Stimulated activated CD8-positive, alpha-beta memory T cell treated with anti-CD3 and anti-CD28 coated beads, Interleukin-7, amount 100 ng/mL, for 4 hours (primary cell): Measurements from ENCODE around the gene ZCCHC3.
"Not testable (repeated sequence)": the region's sequence is repeated elsewhere in the genome, so short reads cannot be mapped to it uniquely, and the experiment has no call there.

Experiments
- DNase-seq, 2 donors: peaks; one replicate each; pipeline ENCODE4 v3.0.0-alpha.2; 2020; ENCODE audit warnings: low read depth in 2 of 2

ZCCHC3 gene

GRCh38 chr20:311609-312008, 14.2 kb downstream of the ZCCHC3 start:
- no peak for DNase-seq

DNA sequence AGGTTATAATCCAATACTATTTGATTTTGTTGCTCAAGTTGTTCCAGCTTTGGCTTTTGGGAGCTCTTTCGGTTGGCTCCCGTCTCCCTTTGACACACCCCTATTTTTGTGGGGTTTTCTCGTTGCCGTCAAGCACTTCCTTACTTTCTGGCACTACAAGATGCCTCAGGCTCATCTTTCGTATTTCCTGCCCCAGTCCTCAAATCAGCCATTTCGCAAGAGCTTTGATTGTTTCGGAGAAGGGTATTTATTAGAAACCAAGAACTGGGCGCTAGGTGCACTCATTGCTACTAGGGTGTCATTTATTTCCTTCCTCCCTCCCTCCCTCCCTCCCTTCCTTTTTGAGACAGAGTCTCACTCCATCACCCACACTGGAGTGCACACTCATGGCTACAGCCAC, 14.7 kb downstream of the ZCCHC3 start:
- no peak for DNase-seq

DNA sequence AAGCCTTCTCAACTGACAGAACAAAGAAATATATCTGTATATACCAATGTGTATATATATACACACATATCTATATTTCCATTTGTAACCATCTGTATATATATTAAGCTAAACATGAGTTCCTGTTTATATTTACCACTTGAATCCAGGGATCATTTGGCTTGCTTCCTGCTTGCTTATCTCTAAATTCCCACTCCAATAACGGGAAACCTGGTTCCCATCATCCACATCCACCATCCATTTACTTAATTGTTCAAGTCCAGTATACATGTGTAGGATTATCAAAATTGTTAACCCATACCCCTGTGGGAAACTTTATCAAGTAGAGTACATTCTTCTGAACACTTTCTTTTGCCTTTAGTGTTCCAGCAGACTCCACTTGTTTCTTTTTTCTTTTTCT, 15.5 kb downstream of the ZCCHC3 start:
- no peak for DNase-seq

DNA sequence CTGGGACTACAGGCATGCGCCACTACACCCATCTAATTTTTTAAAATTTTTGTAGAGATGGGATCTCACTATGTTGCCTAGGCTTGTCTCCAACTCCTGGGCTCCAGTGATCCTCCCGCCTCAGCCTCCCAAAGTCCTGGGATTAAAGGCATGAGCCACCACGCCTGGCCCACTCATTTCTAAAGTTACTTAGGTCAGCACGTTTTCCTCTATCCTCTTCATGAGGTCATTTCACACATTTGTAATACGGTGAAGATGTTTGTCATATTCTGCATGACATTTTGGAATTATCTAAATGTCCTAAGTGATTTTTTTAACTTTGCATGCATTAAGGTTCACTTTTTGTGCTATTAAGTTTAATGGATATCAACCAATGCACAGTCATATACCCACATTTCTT, 16.0 kb downstream of the ZCCHC3 start:
- DNase-seq: no peak

DNA sequence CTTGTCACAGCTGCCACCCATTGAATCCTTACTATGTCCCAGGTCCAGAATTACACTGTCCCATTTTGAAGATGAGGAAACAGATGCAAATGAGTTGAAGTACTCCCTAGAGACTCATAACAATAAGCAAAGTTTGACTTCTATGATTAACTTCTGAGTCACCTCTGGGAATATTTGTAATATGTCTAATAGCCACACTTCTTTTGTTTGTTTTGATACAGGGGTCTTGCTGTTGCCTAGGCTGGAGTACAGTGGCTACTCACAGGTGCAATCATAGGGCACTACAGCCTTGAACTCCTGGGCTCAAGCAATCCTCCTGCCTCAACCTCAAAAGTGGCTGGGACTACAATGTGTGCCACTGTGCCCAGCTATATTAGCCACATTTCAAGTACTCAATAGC, 16.6 kb downstream of the ZCCHC3 start:
- no peak for DNase-seq

GRCh38 chr20:316316-317068, 19.1 kb downstream of the ZCCHC3 start:
- no peak for DNase-seq

GRCh38 chr20:324177-325044, 27.0 kb downstream of the ZCCHC3 start:
- peak; percentile 75 to 90 for DNase-seq

GRCh38 chr20:325045-325888, 27.9 kb downstream of the ZCCHC3 start, which contains the start of gene SOX12:
SOX12 (plus strand) TSS chr20:325552; CDS start chr20:325925, 373 bp downstream.
- peak; percentile 93 to 97 for DNase-seq

DNA sequence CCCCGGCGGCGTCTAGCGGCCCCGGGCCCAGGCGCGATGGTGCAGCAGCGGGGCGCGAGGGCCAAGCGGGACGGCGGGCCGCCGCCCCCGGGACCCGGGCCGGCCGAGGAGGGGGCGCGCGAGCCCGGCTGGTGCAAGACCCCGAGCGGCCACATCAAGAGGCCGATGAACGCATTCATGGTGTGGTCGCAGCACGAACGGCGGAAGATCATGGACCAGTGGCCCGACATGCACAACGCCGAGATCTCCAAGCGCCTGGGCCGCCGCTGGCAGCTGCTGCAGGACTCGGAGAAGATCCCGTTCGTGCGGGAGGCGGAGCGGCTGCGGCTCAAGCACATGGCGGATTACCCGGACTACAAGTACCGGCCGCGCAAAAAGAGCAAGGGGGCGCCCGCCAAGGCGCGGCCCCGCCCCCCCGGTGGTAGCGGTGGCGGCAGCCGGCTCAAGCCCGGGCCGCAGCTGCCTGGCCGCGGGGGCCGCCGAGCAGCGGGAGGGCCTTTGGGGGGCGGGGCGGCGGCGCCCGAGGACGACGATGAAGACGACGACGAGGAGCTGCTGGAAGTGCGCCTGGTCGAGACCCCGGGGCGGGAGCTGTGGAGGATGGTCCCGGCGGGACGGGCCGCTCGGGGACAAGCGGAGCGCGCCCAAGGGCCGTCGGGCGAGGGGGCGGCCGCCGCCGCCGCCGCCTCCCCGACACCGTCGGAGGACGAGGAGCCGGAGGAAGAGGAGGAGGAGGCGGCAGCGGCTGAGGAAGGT, 28.7 kb downstream of the ZCCHC3 start:
- DNase-seq: peak in 1 of 2 donors; percentile 28

GRCh38 chr20:326645-327185, 29.3 kb downstream of the ZCCHC3 start:
- DNase-seq: no peak

- DNase-seq: peak; percentile 45 to 71
Observed at GRCh38 chr20:327186-328026, 30.0 kb downstream of the ZCCHC3 start.

DNA sequence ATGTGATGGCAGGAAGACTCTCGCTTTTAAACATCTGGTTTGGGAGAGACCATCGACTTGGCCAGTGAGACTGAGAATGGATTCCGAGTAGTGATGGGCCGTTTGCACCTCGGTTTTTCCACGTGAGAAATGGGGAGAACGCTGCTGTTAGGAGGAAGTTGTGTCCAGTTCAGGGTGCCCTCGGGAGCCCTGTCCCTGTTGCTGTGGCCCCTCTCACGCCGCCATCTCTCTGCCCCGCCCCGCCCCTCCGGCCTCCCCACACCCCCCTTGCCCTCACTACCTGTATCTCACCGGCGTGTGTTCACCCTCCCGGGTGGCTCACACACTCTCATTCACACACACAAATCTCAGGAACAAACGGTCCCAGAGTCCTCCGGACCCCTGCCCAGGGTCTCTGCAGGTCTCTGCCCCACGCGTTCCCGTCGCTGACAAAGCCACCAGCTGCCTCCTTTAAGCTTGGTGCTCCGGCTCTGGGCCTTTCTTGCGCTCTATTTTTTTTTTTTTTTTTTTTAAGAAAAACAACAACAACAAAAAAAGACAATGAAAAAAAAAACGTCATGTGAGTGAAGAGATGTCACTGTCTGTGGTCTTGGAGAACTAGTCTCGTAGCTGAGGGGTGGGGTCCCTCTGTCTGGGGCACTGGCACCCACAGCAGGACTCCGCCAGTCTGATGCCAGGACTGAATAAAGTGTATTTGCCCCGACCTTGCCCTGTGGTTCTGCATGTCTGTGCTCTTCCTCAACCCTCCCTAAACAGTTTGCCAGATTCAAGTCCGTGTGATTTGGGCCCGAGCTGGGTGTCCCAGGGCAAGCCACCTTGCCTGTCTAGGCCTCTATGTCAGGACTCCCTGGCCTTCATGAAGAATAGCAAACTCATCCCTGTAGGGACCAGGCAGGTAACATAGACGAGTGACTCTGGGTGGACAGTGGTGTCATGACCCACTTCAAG, 30.9 kb downstream of the ZCCHC3 start:
- no peak for DNase-seq

GRCh38 chr20:328975-329695, 31.8 kb downstream of the ZCCHC3 start:
- DNase-seq: no peak

GRCh38 chr20:329851-330232, 32.5 kb downstream of the ZCCHC3 start:
- DNase-seq: no peak

GRCh38 chr20:330233-331149, 33.1 kb downstream of the ZCCHC3 start:
- DNase-seq: peak; percentile 40 to 46

- no peak for DNase-seq
Observed at GRCh38 chr20:334578-334977, 37.2 kb downstream of the ZCCHC3 start.

DNA sequence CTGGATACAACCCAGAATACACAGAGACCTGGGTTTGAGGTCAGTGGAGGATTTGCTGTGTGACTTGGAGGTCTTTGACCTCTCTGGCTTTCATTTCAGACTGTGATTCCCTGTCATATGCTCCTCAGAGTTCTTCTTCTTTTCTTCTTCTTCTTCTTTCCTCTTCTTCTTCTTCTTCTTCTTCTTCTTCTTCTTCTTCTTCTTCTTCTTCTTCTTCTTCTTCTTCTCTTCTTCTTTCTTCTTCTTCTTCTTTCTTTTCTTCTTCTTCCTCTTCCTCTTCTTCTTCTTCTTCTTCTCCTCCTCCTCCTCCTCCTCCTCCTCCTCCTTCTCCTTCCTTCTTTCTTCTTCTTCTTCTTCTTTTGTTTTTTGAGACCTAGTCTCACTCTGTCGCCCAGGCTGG, 38.7 kb downstream of the ZCCHC3 start:
- DNase-seq: not testable (repeated sequence)
